Mesodermal cell (in vitro differentiated cells): ENCODE data around the gene TSPAN18.

ENCODE experiments used
- H3K27ac ChIP-seq: 2 replicates; pipeline ENCODE4 v1.7.0; 2013; ENCODE audit warnings: mild to moderate bottlenecking, low read depth, low read length, moderate library complexity; ENCODE audit not compliant: severe bottlenecking
- H3K36me3 ChIP-seq: 2 replicates; pipeline ENCODE4 v1.7.1; 2013; ENCODE audit warnings: mild to moderate bottlenecking, low read length, moderate library complexity; ENCODE audit not compliant: control insufficient read depth, insufficient read depth
- H3K4me1 ChIP-seq: one replicate; pipeline ENCODE4 v1.7.1; 2013; ENCODE audit warnings: mild to moderate bottlenecking, low read length; ENCODE audit not compliant: insufficient read depth, control insufficient read depth, poor library complexity, severe bottlenecking
- H3K4me3 ChIP-seq: 2 replicates; pipeline ENCODE4 v1.7.0; 2013; ENCODE audit warnings: low read length, control low read depth, mild to moderate bottlenecking; ENCODE audit not compliant: insufficient read depth, poor library complexity, severe bottlenecking; ENCODE audit errors: extremely low read depth
- H3K9me3 ChIP-seq: 2 replicates; pipeline ENCODE4 v1.7.1; 2013; ENCODE audit warnings: mild to moderate bottlenecking, low read length, moderate library complexity; ENCODE audit not compliant: control insufficient read depth
- WGBS, 2 experiments: methylation state at CpG; one replicate each; pipeline ENCODE4 v1.1.5; 2013; ENCODE audit warnings: missing lambda C conversion rate in 2 of 2; ENCODE audit not compliant: insufficient coverage in 2 of 2; 5-methylcytosine and 5-hydroxymethylcytosine counted together

TSPAN18 gene

DNA sequence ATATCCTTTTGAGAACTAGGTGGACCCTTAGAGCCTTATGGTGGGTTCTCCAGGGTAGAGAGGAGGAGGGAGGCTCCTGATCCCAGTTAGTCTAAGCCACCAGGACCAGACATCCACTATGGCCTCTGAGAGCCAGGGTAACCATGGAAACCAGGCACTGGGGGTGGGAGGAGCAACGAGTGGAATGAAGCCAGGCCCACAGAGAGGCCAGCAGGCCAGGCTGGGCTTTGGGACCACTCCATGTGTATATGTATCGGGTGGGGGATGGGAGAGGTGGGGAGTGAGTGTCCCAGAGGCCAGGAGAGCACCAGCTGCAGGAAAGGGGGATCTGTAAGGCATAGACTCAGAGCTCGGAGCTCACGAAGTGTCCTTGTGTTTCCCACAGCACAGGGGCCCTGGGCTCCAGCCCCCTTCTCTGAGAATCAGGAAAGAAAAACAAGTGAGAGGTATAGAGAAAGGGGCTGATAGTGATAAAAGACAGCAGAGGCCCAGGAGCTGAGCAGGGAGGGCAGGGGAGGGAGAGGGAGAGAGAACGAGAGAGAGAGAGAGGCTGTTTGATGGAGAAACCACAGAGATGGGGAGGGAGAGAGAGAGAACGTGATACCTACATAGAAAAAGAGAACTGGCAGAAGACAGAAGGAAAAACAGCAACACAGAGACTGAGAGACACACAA lies 15.5 kb upstream of the TSPAN18 start:
- H3K9me3 ChIP-seq, result no peaks in the 10 kb centered on the region
- peak overlapping the region; percentile 66 for H3K27ac ChIP-seq
- no peaks in the 10 kb centered on the region for H3K36me3 ChIP-seq
- no peak overlapping the region for H3K4me3 ChIP-seq
- WGBS, 2 experiments, result 41% methylated on average over 4 to 6 of the region's 6 CpGs
- peaks cover 46% of the 10 kb centered on the region for H3K4me1 ChIP-seq

DNA sequence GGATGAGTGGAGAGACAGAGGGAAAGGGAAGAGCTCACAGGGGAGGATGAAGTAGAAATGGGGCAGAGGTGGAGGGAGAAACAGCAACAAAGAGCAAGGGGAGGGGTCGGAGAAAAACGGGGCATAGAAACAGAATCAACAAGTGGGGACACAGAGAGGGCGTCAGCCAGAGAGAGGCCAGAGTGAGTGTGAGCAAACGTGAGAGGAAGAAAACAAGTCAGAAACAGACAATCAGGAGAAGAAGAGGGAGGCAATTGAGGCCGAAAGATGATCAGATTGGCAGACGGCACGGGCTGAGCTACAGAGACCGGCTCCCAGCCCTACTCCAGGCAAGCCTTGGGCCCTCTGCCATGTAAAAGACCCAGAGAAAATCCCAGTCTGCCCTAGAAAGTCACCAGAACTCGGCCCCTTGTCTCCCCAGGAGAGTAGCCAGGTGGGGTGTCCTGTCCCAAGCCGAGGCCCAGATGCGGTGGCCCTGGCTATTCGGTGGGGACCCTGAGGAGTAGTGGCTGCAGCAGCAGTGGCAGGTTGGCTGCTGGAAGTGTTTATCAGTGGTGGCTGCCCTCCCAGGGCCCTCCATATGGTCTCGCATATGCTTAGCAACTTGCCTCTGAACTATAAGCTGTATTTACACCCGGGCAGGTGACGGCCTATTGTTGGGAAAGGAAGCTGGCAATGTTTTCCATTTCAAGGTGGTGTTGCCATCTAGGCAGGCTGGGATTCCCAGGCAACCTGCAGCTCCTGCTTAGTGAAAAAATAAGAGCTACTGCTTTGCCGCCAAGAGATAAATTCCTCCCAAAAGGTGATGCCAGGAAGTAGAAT lies 14.8 kb upstream of the TSPAN18 start:
- Histone ChIP-seq H3K9me3 (no peaks in the 10 kb centered on the region), H3K4me3 (no peak overlapping the region), H3K27ac (peak overlapping the region; percentile 67), H3K36me3 (no peaks in the 10 kb centered on the region), H3K4me1 (peaks cover 46% of the 10 kb centered on the region)
- 43 to 44% methylated on average over 14 to 15 of the region's 16 CpGs for WGBS, 2 experiments

DNA sequence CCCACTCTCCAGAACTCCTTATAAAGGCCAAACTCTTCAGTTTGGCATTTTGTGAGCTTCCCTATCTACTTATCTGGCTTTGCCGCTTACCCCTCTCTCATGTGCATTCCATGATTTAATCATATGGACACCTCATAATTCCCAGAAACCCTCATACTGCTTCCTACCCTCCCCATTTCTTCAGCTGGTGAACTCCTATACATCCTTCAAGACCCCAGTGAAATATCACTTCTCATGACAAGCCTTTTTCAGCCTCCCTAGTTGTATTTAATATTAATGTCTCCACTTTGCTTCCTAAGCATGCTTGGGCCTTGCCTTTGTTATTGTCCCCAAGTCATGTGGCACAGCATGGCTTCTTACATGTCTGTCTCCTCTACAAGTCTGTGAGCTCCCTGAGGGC lies 13.7 kb upstream of the TSPAN18 start:
- H3K36me3 ChIP-seq, result no peaks in the 10 kb centered on the region
- peak overlapping the region; percentile 67 for H3K27ac ChIP-seq
- no peak overlapping the region for H3K4me3 ChIP-seq
- 83 to 89% methylated on average over 1 of the region's 1 CpG for WGBS, 2 experiments
- H3K9me3 ChIP-seq, result no peaks in the 10 kb centered on the region
- H3K4me1 ChIP-seq, result peaks cover 46% of the 10 kb centered on the region

DNA sequence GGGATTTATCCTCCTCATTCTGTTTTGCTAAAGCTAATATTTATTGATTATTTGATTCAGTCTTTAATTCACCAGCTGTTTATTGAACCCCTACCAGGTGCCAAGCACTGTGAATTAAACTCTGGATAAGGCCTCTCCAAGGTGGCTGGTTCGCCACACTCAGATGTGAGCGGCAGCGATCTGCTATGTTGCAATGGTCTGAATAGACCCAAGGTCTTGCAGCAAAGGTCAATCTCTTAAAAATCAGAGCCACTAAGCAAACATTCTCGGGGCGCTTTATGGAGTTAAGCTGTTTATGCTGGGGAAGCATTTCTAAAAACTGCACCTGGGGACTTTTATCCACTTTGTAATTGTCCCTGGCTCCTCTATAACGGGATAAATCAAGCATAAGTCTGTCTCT lies 10.5 kb upstream of the TSPAN18 start:
- H3K9me3 ChIP-seq, result no peaks in the 10 kb centered on the region
- peaks cover 26% of the 10 kb centered on the region for H3K4me1 ChIP-seq
- WGBS, 2 experiments, result 86 to 88% methylated on average over 4 to 6 of the region's 6 CpGs
- H3K4me3 ChIP-seq, result no peak overlapping the region
- no peaks in the 10 kb centered on the region for H3K36me3 ChIP-seq
- H3K27ac ChIP-seq, result no peak overlapping the region

DNA sequence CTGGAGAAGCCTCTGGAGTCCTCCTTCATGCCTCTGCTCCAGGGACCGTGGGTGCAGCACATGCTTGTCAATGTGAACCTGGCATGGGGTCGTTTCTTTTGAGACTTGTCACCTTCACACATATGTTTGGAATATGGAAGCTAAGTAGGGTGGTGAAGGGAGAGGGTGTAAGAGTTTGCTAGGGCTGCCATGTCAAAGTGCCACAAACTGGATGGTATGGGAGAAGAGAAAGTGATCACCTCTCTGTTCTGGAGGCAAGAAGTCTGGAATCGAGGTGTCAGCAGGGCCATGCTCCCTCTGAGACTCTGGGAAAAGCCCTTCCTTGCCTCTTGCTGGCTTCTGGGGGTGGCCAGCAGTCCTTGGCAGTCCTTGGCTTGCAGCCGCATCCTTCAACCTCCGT lies 8.7 kb upstream of the TSPAN18 start:
- peaks cover 18% of the 10 kb centered on the region for H3K4me1 ChIP-seq
- H3K36me3 ChIP-seq, result no peaks in the 10 kb centered on the region
- no peak overlapping the region for H3K4me3 ChIP-seq
- no peak overlapping the region for H3K27ac ChIP-seq
- WGBS, 2 experiments, result 77 to 100% methylated on average over 2 to 4 of the region's 5 CpGs
- no peaks in the 10 kb centered on the region for H3K9me3 ChIP-seq

DNA sequence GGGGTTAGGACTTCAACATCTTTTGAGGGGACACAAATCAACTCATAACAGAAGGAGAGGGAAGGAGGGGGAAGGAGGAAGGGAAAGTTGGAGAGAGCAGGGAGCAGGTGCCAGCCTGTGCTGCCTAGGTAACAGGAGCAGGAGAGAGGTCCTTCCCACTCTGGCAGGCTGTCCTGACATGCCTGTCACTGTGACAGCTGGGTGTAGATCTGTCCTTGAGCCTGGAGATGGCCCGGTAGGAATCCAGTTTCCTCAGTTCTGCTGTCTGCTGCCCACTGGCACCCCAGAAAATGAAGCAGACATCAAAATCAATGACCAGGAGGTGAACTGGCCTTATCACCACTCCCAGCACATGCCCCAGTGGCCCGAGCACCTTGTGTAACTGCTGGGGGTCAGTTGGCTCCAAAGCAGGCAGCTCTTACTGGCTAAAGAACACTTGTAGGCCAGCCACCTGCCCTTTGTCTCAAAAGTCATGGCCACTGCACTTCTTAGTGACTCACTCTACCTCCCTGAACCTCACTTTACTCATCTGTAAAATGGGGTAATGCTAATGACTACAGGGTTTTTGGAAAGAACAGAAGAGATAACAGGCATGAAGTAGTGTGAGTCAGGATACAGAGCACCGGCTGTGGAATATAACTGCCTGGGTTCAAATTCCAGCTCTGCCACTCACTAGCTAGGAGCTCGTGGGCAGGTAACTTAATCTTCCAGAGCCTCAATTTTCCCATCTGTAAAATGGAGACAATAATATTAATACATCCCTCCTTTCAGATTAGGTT lies 8.0 kb upstream of the TSPAN18 start:
- H3K27ac ChIP-seq, result no peak overlapping the region
- no peaks in the 10 kb centered on the region for H3K9me3 ChIP-seq
- WGBS, 2 experiments, result 84 to 96% methylated on average over 2 of the region's 4 CpGs
- peaks cover 14% of the 10 kb centered on the region for H3K4me1 ChIP-seq
- no peak overlapping the region for H3K4me3 ChIP-seq
- no peaks in the 10 kb centered on the region for H3K36me3 ChIP-seq

DNA sequence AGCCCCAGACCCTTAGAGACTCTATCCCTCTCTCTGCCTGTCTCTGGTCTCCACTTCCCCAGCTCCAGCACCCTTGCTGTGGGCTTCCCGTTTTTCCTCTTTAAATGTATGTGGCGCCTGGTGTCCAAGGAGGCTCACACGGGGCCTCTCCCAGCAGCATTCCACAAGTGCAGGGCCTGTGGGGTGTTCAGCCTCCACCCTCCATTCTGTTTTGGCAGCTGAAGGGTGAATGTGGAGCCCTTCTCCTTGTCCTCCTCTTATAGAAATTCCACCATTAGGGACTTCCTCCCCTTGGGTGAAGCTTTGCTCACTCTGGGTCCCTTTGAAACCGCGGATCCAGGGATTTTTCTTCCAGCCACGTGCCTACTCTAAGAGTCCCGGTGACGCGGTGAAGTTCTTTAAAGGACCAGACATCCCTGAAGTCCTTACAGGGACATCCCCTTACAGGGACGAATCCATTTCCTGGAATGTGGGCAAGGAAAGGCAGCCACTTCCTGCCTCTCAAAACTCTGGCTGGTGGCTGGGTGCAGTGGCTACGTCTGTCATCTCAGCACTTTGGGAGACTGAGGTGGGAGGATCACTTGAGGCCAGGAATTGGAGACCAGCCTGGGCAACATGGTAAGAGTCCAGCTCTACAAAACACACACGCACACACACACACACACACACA lies 1.6 kb upstream of the TSPAN18 start:
- no peak overlapping the region for H3K4me3 ChIP-seq
- H3K9me3 ChIP-seq, result peaks cover 7% of the 10 kb centered on the region
- 43 to 50% methylated on average over 8 to 9 of the region's 12 CpGs for WGBS, 2 experiments
- no peaks in the 10 kb centered on the region for H3K36me3 ChIP-seq
- peaks cover 52% of the 10 kb centered on the region for H3K4me1 ChIP-seq
- H3K27ac ChIP-seq, result peak overlapping the region; percentile 90

DNA sequence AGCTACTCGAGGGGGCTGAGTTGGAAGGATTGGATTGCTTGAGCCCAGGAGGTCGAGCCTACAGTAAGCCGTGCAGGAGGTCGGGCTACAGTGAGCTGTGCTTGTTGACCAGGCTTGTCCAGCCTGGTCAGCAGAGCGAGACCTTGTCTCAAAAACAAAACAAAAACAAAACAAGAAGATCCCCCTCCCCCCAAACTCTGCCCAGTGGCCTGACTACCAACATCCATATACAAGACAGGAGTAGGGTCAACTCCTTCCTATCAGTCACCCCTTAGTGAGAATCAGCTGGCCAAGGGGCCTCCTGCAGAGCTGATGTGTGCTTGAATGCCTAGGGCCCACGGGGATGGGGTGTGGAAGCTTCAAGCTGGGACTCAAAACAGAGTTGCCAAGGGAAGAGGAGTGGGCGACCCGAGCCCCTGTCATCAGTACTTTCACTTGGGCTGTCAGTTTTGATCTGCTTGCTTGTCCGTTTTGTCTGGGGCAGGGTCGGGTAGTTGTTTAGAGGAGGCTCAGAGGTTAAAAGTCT lies 942 bp upstream of the TSPAN18 start:
- H3K27ac ChIP-seq, result peak overlapping the region; percentile 90
- peak overlapping the region; percentile 45 for H3K4me3 ChIP-seq
- 19 to 23% methylated on average over 10 of the region's 10 CpGs for WGBS, 2 experiments

DNA sequence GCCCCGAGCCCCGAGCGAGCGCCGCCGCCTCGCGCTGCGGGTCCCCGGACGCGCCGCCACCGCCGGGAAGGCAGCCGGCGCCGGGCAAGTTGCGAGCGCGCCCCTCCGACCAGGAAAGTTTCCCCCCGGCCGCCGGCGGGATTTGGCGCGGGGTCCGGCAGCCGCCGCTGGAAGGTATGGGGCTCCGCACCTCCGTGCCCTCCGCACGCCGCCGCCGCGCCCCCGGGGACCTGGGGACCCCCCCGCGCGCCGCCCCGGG lies 281 bp downstream of the TSPAN18 start:
- Histone ChIP-seq H3K27ac (peak overlapping the region; percentile 57), H3K36me3 (no peaks in the 10 kb centered on the region), H3K9me3 (peaks cover 7% of the 10 kb centered on the region), H3K4me1 (peaks cover 45% of the 10 kb centered on the region), H3K4me3 (peak overlapping the region; percentile 78)
- WGBS, 2 experiments, result 0 to 1% methylated on average over 18 to 22 of the region's 45 CpGs

More for the DNA sequence above, 942 bp upstream of the TSPAN18 start:
- no peaks in the 10 kb centered on the region for H3K36me3 ChIP-seq
- peaks cover 52% of the 10 kb centered on the region for H3K4me1 ChIP-seq
- peaks cover 7% of the 10 kb centered on the region for H3K9me3 ChIP-seq
